HUES64 (cell line): ENCODE data around the gene CD200R1.

ENCODE experiments used
- H3K27ac ChIP-seq: 2 replicates; pipeline ENCODE4 v1.7.0; 2013; ENCODE audit warnings: low read depth, low read length, inconsistent platforms
- H3K27me3 ChIP-seq: 2 replicates; pipeline ENCODE4 v1.6.1; 2013; ENCODE audit warnings: mild to moderate bottlenecking, low read length; ENCODE audit not compliant: insufficient read depth
- H3K36me3 ChIP-seq: 2 replicates; pipeline ENCODE4 v1.6.1; 2013; ENCODE audit warnings: mild to moderate bottlenecking, low read length; ENCODE audit not compliant: insufficient read depth
- H3K4me1 ChIP-seq: 2 replicates; pipeline ENCODE4 v1.6.1; 2013; ENCODE audit warnings: mild to moderate bottlenecking, low read length, moderate library complexity; ENCODE audit not compliant: insufficient read depth
- H3K4me3 ChIP-seq: 2 replicates; pipeline ENCODE4 v1.5.1; 2013; ENCODE audit warnings: mild to moderate bottlenecking, low read length, moderate library complexity
- H3K9ac ChIP-seq: 2 replicates; pipeline ENCODE4 v1.6.1; 2013; ENCODE audit warnings: mild to moderate bottlenecking, low read depth, low read length
- H3K9me3 ChIP-seq: 2 replicates; pipeline ENCODE4 v1.6.1; 2013; ENCODE audit warnings: low read depth, low read length; ENCODE audit not compliant: insufficient read depth
- WGBS: fragments of 150-250, 120-280 bp; methylation state at CpG from one replicate; pipeline ENCODE4 v1.1.7; 2013; ENCODE audit warnings: missing lambda C conversion rate; 5-methylcytosine and 5-hydroxymethylcytosine counted together

The CD200R1 gene

DNA sequence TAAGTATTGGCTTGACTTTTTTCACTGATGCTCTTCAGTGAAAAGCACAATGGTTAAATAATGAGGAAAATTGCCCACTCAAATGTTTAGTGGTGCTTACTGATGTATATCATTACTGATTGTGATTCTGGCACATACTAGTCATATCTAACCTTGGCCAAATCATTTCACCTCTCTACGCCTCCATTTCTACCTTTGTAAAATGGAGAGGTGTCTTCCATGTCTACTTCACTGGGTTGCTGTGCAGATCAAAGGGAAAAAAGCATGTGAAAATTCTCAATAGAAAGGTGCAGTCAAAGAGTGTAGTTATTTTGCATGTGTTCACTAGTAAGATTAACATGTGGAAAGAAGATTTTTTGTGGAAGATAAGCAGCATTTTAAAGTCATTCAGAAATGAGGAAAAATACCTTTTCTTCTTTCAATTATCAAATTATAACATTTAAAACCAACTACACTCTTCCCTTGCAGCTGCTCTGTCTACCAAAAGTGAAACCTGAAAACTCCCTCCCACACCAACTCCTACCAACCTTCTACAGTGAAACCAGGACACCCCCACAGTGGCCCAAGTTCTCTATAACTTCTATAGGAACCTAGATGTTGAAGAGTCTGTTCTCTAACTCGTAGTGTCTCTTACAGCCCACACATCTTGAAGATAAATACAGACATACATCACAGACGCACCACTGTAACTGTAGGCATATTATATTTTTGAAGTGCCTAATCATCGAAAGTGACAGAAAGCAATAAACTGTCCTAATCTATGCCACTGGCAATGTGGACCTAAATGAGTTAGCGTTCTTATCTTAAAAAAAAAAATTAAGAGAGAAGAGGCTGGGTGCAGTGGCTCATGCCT is 1.4 kb downstream of the CD200R1 start:
- Histone ChIP-seq H3K4me1 (no peaks in the 10 kb centered on the region), H3K27ac (no peak overlapping the region), H3K36me3 (no peaks in the 10 kb centered on the region), H3K9me3 (no peaks in the 10 kb centered on the region), H3K4me3 (no peak overlapping the region), H3K27me3 (no peaks in the 10 kb centered on the region), H3K9ac (no peak overlapping the region)
- WGBS: 85% methylated on average over 4 of the region's 5 CpGs

DNA sequence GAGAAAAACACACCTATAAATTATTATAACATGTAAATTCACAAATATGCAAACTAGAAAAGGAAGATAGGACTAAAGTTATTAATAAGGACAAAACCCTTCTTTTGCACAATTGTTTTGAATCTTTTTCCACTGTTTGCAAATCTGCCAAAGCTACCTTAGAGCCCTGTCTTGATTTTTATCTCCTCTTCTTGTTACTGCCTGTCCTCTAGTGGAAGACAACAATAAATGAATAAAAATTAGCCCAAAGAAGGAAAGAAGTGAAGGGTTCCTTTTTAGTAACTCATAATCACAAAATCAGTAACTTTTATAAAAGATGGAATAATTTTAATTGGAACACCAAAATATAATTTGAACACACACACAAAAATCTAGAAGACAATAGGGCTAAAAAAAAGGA is 2.7 kb downstream of the CD200R1 start:
- Histone ChIP-seq H3K9me3 (no peaks in the 10 kb centered on the region), H3K36me3 (no peaks in the 10 kb centered on the region), H3K4me1 (no peaks in the 10 kb centered on the region), H3K27ac (no peak overlapping the region), H3K4me3 (no peak overlapping the region), H3K9ac (no peak overlapping the region), H3K27me3 (no peaks in the 10 kb centered on the region)

DNA sequence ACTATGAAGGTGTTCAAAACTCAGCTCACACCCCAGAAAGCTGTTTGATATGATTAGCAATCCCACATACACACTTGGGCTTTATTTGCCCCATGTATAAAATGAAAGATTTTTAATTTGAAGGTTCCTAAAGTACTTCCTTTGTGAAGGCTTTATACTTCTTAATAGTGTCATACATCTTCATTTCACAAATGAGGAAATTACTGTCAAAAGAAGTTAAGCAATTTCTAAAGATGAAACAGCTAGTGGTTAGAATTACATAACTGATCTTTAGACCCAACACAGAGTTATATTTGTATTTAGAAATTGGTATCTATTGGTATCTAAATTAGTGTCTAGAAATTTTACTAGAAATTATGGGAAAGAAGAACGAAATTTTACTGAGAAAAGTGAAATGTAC is 7.1 kb downstream of the CD200R1 start:
- Histone ChIP-seq H3K9ac (no peak overlapping the region), H3K27me3 (no peaks in the 10 kb centered on the region), H3K4me1 (no peaks in the 10 kb centered on the region), H3K4me3 (no peak overlapping the region), H3K27ac (no peak overlapping the region), H3K9me3 (peaks cover 8% of the 10 kb centered on the region; the same call in 1 of the 2 replicates), H3K36me3 (no peaks in the 10 kb centered on the region)
- WGBS: 60% methylated on average over 1 of the region's 1 CpG

DNA sequence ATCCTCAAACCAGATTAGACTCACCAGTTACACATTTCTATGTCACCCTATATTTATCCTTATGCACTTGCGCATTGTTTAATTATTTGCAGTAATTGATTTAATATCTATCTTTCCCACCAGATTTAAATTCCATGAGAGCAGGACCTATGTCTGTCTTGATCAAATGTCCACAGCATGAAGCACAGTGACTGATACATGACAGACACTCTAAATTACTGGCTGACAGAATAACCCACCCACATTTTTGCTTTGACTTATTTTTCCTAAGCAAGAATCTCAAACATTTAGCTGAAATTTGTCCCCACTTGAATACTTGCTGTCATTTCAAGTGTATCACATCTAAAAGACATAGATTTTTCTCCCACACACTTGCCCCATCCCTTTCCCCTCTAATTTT is 7.5 kb downstream of the CD200R1 start:
- 100% methylated on average over 1 of the region's 1 CpG for WGBS
- Histone ChIP-seq H3K9me3 (peaks cover 10% of the 10 kb centered on the region; the same call in 1 of the 2 replicates), H3K36me3 (no peaks in the 10 kb centered on the region), H3K27ac (no peak overlapping the region), H3K4me3 (no peak overlapping the region), H3K4me1 (no peaks in the 10 kb centered on the region), H3K27me3 (no peaks in the 10 kb centered on the region), H3K9ac (no peak overlapping the region)

DNA sequence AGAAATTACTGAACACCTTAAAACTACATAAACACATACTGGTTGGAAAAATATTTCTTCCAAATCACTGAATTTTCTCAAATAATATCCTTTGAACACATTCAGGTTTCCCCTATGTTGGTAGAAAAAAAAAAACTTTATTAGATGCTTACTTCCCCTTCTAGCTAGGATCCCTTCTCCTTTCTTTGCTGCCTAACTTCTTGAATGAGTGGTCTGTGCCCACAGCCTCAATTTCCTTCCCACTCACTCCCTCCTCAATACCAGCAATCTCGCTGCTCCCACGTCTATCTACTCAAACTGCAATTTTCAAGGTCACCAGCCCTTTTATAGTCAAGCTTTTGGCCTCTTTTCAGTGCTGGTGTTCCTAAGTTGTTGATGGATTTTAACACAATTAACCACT is 8.3 kb downstream of the CD200R1 start:
- H3K36me3 ChIP-seq: no peaks in the 10 kb centered on the region
- H3K27me3 ChIP-seq: no peaks in the 10 kb centered on the region
- no peaks in the 10 kb centered on the region for H3K4me1 ChIP-seq
- peaks cover 10% of the 10 kb centered on the region; the same call in 1 of the 2 replicates for H3K9me3 ChIP-seq
- WGBS: 86% methylated on average over 2 of the region's 2 CpGs
- H3K4me3 ChIP-seq: no peak overlapping the region
- no peak overlapping the region for H3K9ac ChIP-seq
- no peak overlapping the region for H3K27ac ChIP-seq

DNA sequence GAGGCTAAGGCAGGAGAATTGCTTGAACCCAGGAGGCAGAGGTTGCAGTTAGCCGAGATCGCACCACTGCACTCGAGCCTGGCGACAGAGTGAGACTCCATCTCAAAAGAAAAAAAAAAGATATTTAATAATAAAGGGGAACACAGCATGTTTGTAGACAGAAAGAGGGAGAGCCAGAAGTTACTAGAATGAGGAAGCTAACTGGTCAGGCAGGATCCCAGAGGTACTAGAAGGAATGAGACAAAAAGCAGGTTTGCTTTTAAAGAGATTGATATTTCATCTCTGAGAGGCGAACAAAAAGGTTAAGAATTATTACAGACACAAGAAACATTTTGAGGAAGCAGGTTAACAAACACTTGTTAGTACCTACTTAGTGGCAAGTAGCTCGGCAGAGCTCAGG is 9.2 kb downstream of the CD200R1 start:
- peaks cover 10% of the 10 kb centered on the region; the same call in 1 of the 2 replicates for H3K9me3 ChIP-seq
- no peak overlapping the region for H3K4me3 ChIP-seq
- H3K27ac ChIP-seq: no peak overlapping the region
- H3K4me1 ChIP-seq: no peaks in the 10 kb centered on the region
- no peaks in the 10 kb centered on the region for H3K27me3 ChIP-seq
- no peak overlapping the region for H3K9ac ChIP-seq
- no peaks in the 10 kb centered on the region for H3K36me3 ChIP-seq
- WGBS: 86% methylated on average over 5 of the region's 6 CpGs

DNA sequence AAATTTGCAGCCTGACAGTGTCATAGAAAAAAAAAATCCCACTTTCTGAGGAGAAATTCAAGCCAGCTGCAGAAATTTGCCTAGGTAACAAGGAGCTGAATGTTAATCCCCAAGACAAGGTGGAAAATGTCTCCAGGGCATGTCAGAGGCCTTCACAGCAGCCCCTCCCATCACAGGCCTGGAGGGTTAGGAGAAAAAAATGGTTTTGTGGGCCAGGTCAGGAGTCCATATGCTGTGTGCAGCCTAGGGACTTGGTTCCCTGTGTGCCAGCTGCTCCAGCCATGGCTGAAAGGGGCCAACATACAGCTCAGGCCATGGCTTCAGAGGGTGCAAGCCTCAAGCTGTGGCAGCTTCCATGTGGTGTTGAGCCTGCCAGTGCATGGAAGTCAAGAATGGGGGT is 11.2 kb downstream of the CD200R1 start:
- Histone ChIP-seq H3K27ac (no peak overlapping the region), H3K36me3 (no peaks in the 10 kb centered on the region), H3K4me3 (no peak overlapping the region), H3K4me1 (no peaks in the 10 kb centered on the region), H3K27me3 (no peaks in the 10 kb centered on the region), H3K9me3 (peaks cover 10% of the 10 kb centered on the region; the same call in 1 of the 2 replicates), H3K9ac (no peak overlapping the region)

DNA sequence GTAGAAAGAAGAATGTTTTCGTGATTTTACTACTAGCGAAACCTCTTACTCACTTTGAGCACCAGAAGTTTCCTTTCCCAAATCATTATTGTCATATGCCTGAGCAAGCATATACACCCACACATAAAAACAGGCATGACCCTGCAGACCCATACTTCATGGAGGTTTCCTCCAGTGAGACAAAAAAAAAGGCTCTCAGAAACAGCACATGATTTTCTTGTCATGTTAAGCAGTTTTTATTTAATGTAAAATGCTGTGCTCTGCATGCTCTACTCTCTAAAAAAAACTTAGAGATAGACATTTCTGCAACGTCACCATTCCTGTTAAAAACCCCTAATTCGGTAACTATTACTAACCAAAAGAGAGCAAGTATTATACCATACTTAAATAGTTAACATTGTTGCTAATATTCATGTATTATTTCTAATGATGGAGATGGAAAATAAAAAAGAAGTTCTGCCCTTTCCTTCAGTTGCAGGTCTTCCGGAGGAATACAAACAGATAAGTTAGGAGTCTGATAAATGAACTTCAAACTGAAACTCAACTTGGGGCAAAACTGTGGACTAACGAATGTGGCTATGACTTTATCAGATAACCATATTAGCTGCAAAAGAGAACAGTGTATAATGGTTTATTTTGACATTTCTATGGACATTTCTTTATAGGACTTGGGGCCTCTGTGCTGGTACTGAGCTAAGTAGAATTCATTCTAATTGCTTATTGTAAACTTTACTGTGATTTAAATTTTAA is 15.9 kb downstream of the CD200R1 start:
- Histone ChIP-seq H3K9me3 (peaks cover 9% of the 10 kb centered on the region; the same call in 1 of the 2 replicates), H3K9ac (no peak overlapping the region), H3K27ac (no peak overlapping the region), H3K4me3 (no peak overlapping the region), H3K36me3 (no peaks in the 10 kb centered on the region), H3K27me3 (no peaks in the 10 kb centered on the region), H3K4me1 (no peaks in the 10 kb centered on the region)
- 95% methylated on average over 6 of the region's 6 CpGs for WGBS

DNA sequence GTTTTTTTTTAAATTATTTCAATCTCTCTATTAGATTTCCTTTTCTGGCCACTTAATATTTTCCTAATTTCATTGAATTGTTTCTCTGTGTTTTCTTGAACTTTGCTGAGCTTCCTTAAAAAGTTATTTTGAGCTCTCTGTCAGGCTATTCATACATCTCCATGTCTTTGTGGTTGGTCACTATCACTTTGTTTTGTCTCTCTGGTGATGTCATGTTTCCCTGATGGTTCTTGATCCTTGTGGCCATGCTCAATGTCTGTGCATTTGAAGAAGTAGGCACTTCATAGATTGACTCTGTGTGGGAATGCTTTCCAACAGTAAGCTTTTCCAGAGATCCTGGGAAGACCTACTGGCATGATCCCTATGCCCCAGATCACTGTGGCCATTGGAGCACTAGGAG is 18.6 kb downstream of the CD200R1 start:
- Histone ChIP-seq H3K36me3 (no peaks in the 10 kb centered on the region), H3K9me3 (0 out of 2 replicates have a peak, but pooled peaks cover 5% of the 10 kb centered on the region), H3K4me3 (no peak overlapping the region), H3K27ac (no peak overlapping the region), H3K4me1 (no peaks in the 10 kb centered on the region), H3K9ac (no peak overlapping the region), H3K27me3 (no peaks in the 10 kb centered on the region)

DNA sequence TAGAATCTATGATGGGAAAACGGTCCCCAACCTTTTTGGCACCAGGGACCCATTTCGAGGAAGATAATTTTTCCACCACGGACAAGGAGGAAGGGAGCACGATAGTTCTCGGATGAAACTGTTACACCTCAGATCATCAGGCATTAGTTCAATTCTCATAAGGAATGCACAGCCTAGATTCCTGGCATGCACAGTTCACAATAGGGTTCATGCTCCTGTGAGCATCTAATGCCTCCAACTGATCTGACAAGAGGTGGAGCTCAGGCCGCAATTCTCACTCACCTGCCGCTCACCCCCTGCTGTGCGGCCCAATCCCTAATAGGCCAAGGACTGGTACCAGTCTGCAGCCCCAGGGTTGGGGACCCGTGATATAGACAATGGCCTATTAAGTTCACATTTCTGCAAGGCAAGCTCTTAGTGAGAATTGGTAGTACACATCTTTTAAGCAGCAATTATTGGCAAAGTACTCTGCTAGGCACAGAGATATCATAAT is 26.5 kb downstream of the CD200R1 start:
- no peak overlapping the region for H3K27ac ChIP-seq
- H3K9ac ChIP-seq: no peak overlapping the region
- WGBS: 88% methylated on average over 9 of the region's 9 CpGs
- H3K4me1 ChIP-seq: no peaks in the 10 kb centered on the region
- 0 out of 2 replicates have a peak, but pooled peaks cover 5% of the 10 kb centered on the region for H3K9me3 ChIP-seq
- H3K27me3 ChIP-seq: no peaks in the 10 kb centered on the region
- no peaks in the 10 kb centered on the region for H3K36me3 ChIP-seq
- no peak overlapping the region for H3K4me3 ChIP-seq

DNA sequence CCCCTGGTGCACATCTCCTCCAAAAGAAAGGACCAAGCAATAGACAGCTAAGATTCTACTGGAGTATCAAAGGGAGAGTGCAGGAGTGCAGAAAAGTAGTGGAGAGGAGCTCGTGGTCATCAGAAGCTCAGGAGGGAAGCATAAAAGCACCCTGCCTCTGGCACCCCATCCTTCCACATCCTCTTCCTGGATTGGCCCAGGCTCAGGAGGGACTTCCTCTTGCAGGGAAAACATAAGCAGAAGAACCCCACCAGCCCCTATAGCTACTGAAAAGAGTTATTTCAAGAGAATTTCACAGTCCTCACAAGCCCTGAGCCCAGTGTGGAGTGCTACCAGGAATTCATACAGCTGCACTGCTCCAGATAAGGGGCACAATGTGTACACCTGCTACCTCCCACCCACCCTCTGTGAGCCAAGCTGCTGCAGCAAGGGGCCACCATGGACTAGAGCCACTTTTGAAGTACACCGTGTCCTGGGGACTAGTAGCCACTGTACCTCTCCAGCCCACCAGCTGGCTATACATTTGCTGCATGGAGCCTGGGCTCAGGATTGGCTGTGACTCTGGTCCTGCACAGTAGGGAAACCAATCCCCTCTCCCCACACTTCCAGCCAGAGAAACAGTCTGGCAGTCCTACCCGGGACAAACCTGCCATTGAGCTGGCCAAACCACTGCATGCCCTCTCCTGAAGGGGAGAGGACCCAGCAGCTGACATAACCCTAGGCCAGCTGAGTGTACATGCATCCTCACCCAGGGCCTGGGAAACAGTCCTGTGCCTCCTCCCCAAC is 43.0 kb downstream of the CD200R1 start:
- no peak overlapping the region for H3K27ac ChIP-seq
- 91% methylated on average over 3 of the region's 3 CpGs for WGBS

More for the DNA sequence above, 43.0 kb downstream of the CD200R1 start:
- no peaks in the 10 kb centered on the region for H3K27me3 ChIP-seq
- no peaks in the 10 kb centered on the region for H3K36me3 ChIP-seq
- H3K4me3 ChIP-seq: no peak overlapping the region
- H3K4me1 ChIP-seq: no peaks in the 10 kb centered on the region
- no peaks in the 10 kb centered on the region for H3K9me3 ChIP-seq
- H3K9ac ChIP-seq: no peak overlapping the region
